ENCODE measurements around the gene ATRN. TPM values are rescaled to one million over a fixed set of nuclear protein-coding genes. Genes with fewer than 3 reads are reported as not detected.
"Not testable (repeated sequence)": the region's sequence is repeated elsewhere in the genome, so short reads cannot be mapped to it uniquely, and the experiment has no call there.

Gene ATRN
- total RNA-seq, 2 donors from 2014 or later: 17.0 to 23.1 TPM

- H3K36me3 ChIP-seq: no peaks in the 10 kb centered on the region
- no peak overlapping the region for H3K9ac ChIP-seq (ENCODE audit: low read depth in 2 of 2, low read length in 2 of 2)
- no peaks in the 10 kb centered on the region for H3K4me1 ChIP-seq
- no peak for DNase-seq
- H3K4me3 ChIP-seq: no peak overlapping the region
- TF ChIP-seq CTCF (IDR thresholded peaks at IDR 0.05): no peak
- intact Hi-C loops (cut with DNase I): no loop called here
- no peaks in the 10 kb centered on the region for H3K27me3 ChIP-seq
- no peak overlapping the region for H3K27ac ChIP-seq
- H3K9me3 ChIP-seq: no peaks in the 10 kb centered on the region
These were observed 34.3 kb downstream of the ATRN start for GRCh38 chr20:3505148-3505547.

- Histone ChIP-seq H3K27me3 (no peaks in the 10 kb centered on the region), H3K4me3 (no peak overlapping the region), H3K36me3 (no peaks in the 10 kb centered on the region), H3K27ac (no peak overlapping the region), H3K9me3 (no peaks in the 10 kb centered on the region), H3K4me1 (no peaks in the 10 kb centered on the region), H3K9ac (ENCODE audit: low read depth in 2 of 2, low read length in 2 of 2) (no peak overlapping the region)
- intact Hi-C loops (cut with DNase I): no loop called here
- DNase-seq: no peak
- TF ChIP-seq CTCF (IDR thresholded peaks at IDR 0.05): no peak
These were observed 38.2 kb downstream of the ATRN start for GRCh38 chr20:3509064-3509463.

- no peaks in the 10 kb centered on the region for H3K36me3 ChIP-seq
- no peak overlapping the region for H3K27ac ChIP-seq
- no peaks in the 10 kb centered on the region for H3K9me3 ChIP-seq
- no peak for DNase-seq
- H3K4me3 ChIP-seq: no peak overlapping the region
- H3K27me3 ChIP-seq: no peaks in the 10 kb centered on the region
- TF ChIP-seq CTCF (IDR thresholded peaks at IDR 0.05): no peak
- intact Hi-C loops (cut with DNase I): no loop called here
- no peak overlapping the region for H3K9ac ChIP-seq (ENCODE audit: low read depth in 2 of 2, low read length in 2 of 2)
- H3K4me1 ChIP-seq: no peaks in the 10 kb centered on the region
These were observed 39.3 kb downstream of the ATRN start for GRCh38 chr20:3510110-3510509.

GRCh38 chr20:3512239-3512638 lies 41.4 kb downstream of the ATRN start:
- H3K4me1 ChIP-seq; intact Hi-C loops (cut with DNase I); H3K36me3 ChIP-seq; H3K9ac ChIP-seq (ENCODE audit: low read depth in 2 of 2, low read length in 2 of 2); H3K9me3 ChIP-seq; H3K27me3 ChIP-seq; DNase-seq; H3K4me3 ChIP-seq; H3K27ac ChIP-seq: not testable (repeated sequence)

DNA sequence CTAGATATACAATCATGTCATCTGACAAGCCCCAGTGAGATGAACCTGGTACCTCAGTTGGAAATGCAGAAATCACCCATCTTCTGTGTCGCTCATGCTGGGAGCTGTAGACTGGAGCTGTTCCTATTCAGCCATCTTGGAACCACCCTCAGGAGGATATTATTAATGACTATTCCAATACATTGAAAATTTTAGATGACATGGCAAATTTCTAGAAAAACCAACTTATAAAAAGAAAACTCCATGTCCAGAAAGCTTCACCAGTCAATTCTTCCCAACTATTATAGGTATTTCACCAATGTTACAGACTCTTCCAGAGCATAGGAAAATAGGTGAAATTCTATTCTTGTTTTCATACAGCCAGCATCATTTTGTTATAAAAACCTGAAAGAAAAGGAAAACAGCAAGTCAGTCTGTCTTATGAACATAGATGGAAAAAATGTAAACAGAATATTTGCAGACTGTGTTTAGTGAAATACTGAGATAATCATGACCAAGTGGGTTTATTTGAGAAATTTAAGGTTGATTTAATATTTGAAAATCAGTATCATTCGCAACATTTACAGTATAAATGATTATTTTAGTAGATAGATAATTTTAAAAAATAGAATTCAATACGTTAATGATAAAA lies 43.3 kb downstream of the ATRN start:
- H3K27me3 ChIP-seq: no peaks in the 10 kb centered on the region
- no peak for TF ChIP-seq CTCF (IDR thresholded peaks at IDR 0.05)
- no peak overlapping the region for H3K9ac ChIP-seq (ENCODE audit: low read depth in 2 of 2, low read length in 2 of 2)
- no peak for DNase-seq
- H3K27ac ChIP-seq: no peak overlapping the region
- no peaks in the 10 kb centered on the region for H3K36me3 ChIP-seq
- H3K4me1 ChIP-seq: no peaks in the 10 kb centered on the region
- H3K4me3 ChIP-seq: no peak overlapping the region
- no peaks in the 10 kb centered on the region for H3K9me3 ChIP-seq
- intact Hi-C loops (cut with DNase I): no loop called here

- intact Hi-C loops (cut with DNase I): no loop called here
- Histone ChIP-seq H3K27ac (no peak overlapping the region), H3K36me3 (no peaks in the 10 kb centered on the region), H3K4me1 (no peaks in the 10 kb centered on the region), H3K27me3 (no peaks in the 10 kb centered on the region), H3K9ac (ENCODE audit: low read depth in 2 of 2, low read length in 2 of 2) (no peak overlapping the region), H3K4me3 (no peak overlapping the region), H3K9me3 (no peaks in the 10 kb centered on the region)
- no peak for TF ChIP-seq CTCF (IDR thresholded peaks at IDR 0.05)
- no peak for DNase-seq
These were observed 44.8 kb downstream of the ATRN start for GRCh38 chr20:3515379-3516170.
